HepG2 (cell line): ENCODE measurements around the gene VWA7. TPM values are rescaled to one million over a fixed set of nuclear protein-coding genes. Genes with fewer than 3 reads are reported as not detected.

Experiments used
- polyA plus RNA-seq, 8 experiments: library from polyadenylated mRNA; depleted of rRNA in 3 of 8; stranded (reverse) in 7 of 8; unstranded in 1 of 8; fragments of >200 nt; fragmentation: Illumina TruSeq in 4 of 8; extraction: Trizol in 4 of 8; gene quantifications; 2 replicates each; pipeline versions ENCODE4 v1.2.1 to v1.2.3, GENCODE V29; 2011 to 2016; ENCODE audit warnings: low read depth in 4 of 8, missing spikeins in 1 of 8, mixed read lengths in 1 of 8; ENCODE audit not compliant: insufficient read depth in 1 of 8
- small RNA-seq, 3 experiments: library from RNA; depleted of rRNA; stranded (forward); fragments of <200 nt; gene quantifications; one replicate each; pipeline ENCODE3, GENCODE V24; 2012; ENCODE audit warnings: low read depth in 2 of 3, low replicate concordance in 1 of 3; ENCODE audit not compliant: insufficient read length in 3 of 3, insufficient read depth in 2 of 3
- total RNA-seq, 5 experiments: library from RNA; depleted of rRNA; stranded (reverse); fragments of >200 nt; fragmentation: Illumina TruSeq; extraction: Trizol; gene quantifications; 2 replicates each; pipeline ENCODE4 v1.2.3, GENCODE V29; 2016; ENCODE audit warnings: low read depth in 1 of 5

VWA7 gene
- total and polyA plus RNA-seq, 2 of the 13 experiments (the other 11 are each of a cell fraction or from before 2014, with no cell fraction given): 0.86 to 3.3 TPM

Small RNAs within 50 kb of the gene (small RNA-seq; reads per million reads assigned to genes)
- 0 reads per million in 3 experiments for gene MSH5-SAPCD1
- gene RF00019: 0 reads per million in 3 experiments
- 0 to 0.33 (median 0) reads per million in 3 experiments for gene RNU6-850P
- 0 to 0.10 (median 0) reads per million in 3 experiments for gene SAPCD1

Other genes with a start within 250 kb of the VWA7 start
Only the 30 nearest of the 43 such genes appear.
- gene AIF1, start 162.1 kb downstream of the VWA7 start, total RNA-seq (2016; rRNA removed; fragmentation: Illumina TruSeq; extraction: Trizol): not detected in 2 replicates
- gene AIF1, start 162.1 kb downstream of the VWA7 start, polyA plus RNA-seq (2011; rRNA removed): 1.4 and 1.5 TPM in 2 replicates
- gene PRRC2A, start 156.6 kb downstream of the VWA7 start, total RNA-seq (2016; rRNA removed; fragmentation: Illumina TruSeq; extraction: Trizol): 37.2 and 38.9 TPM in 2 replicates
- 47.4 and 60.5 TPM in 2 replicates for gene PRRC2A, start 156.6 kb downstream of the VWA7 start, polyA plus RNA-seq (2011; rRNA removed)
- gene BAG6, start 124.7 kb downstream of the VWA7 start, total RNA-seq (2016; rRNA removed; fragmentation: Illumina TruSeq; extraction: Trizol): 169 and 190 TPM in 2 replicates
- gene BAG6, start 124.7 kb downstream of the VWA7 start, polyA plus RNA-seq (2011; rRNA removed): 157 and 184 TPM in 2 replicates
- 52.9 and 98.2 TPM in 2 replicates for gene APOM, start 121.4 kb downstream of the VWA7 start, total RNA-seq (2016; rRNA removed; fragmentation: Illumina TruSeq; extraction: Trizol)
- gene APOM, start 121.4 kb downstream of the VWA7 start, polyA plus RNA-seq (2011; rRNA removed): 1,140 and 1,216 TPM in 2 replicates
- 15.5 and 18.1 TPM in 2 replicates for gene C6orf47, start 116.5 kb downstream of the VWA7 start, total RNA-seq (2016; rRNA removed; fragmentation: Illumina TruSeq; extraction: Trizol)
- gene C6orf47, start 116.5 kb downstream of the VWA7 start, polyA plus RNA-seq (2011; rRNA removed): 1.7 and 2.1 TPM in 2 replicates
- gene GPANK1, start 112.3 kb downstream of the VWA7 start, total RNA-seq (2016; rRNA removed; fragmentation: Illumina TruSeq; extraction: Trizol): 22.8 and 25.3 TPM in 2 replicates
- 14.8 and 15.4 TPM in 2 replicates for gene GPANK1, start 112.3 kb downstream of the VWA7 start, polyA plus RNA-seq (2011; rRNA removed)
- 296 and 316 TPM in 2 replicates for gene CSNK2B, start 111.2 kb downstream of the VWA7 start, total RNA-seq (2016; rRNA removed; fragmentation: Illumina TruSeq; extraction: Trizol)
- 111 and 116 TPM in 2 replicates for gene CSNK2B, start 111.2 kb downstream of the VWA7 start, polyA plus RNA-seq (2011; rRNA removed)
- 0.73 and 7.8 TPM in 2 replicates for gene LY6G5B, start 107.4 kb downstream of the VWA7 start, total RNA-seq (2016; rRNA removed; fragmentation: Illumina TruSeq; extraction: Trizol)
- gene LY6G5B, start 107.4 kb downstream of the VWA7 start, polyA plus RNA-seq (2011; rRNA removed): 14.7 and 15.7 TPM in 2 replicates
- 0.33 TPM in 1 of 2 replicates, not detected in the other for gene LY6G5C, start 96.3 kb downstream of the VWA7 start, total RNA-seq (2016; rRNA removed; fragmentation: Illumina TruSeq; extraction: Trizol)
- 0.50 and 0.55 TPM in 2 replicates for gene LY6G5C, start 96.3 kb downstream of the VWA7 start, polyA plus RNA-seq (2011; rRNA removed)
- 16.2 and 43.5 TPM in 2 replicates for gene ABHD16A, start 74.0 kb downstream of the VWA7 start, total RNA-seq (2016; rRNA removed; fragmentation: Illumina TruSeq; extraction: Trizol)
- gene ABHD16A, start 74.0 kb downstream of the VWA7 start, polyA plus RNA-seq (2011; rRNA removed): 45.4 and 49.0 TPM in 2 replicates
- not detected in 2 replicates for gene LY6G6F, start 70.5 kb downstream of the VWA7 start, total RNA-seq (2016; rRNA removed; fragmentation: Illumina TruSeq; extraction: Trizol)
- not detected in 2 replicates for gene LY6G6F, start 70.5 kb downstream of the VWA7 start, polyA plus RNA-seq (2011; rRNA removed)
- gene LY6G6D, start 62.0 kb downstream of the VWA7 start, total RNA-seq (2016; rRNA removed; fragmentation: Illumina TruSeq; extraction: Trizol): not detected in 2 replicates
- not detected in 2 replicates for gene LY6G6D, start 62.0 kb downstream of the VWA7 start, polyA plus RNA-seq (2011; rRNA removed)
- gene LY6G6C, start 55.6 kb downstream of the VWA7 start, total RNA-seq (2016; rRNA removed; fragmentation: Illumina TruSeq; extraction: Trizol): not detected in 2 replicates
- gene LY6G6C, start 55.6 kb downstream of the VWA7 start, polyA plus RNA-seq (2011; rRNA removed): 0.15 and 0.21 TPM in 2 replicates
- not detected in 2 replicates for gene MPIG6B, start 54.0 kb downstream of the VWA7 start, total RNA-seq (2016; rRNA removed; fragmentation: Illumina TruSeq; extraction: Trizol)
- gene MPIG6B, start 54.0 kb downstream of the VWA7 start, polyA plus RNA-seq (2011; rRNA removed): not detected in 2 replicates
- 14.4 and 16.4 TPM in 2 replicates for gene DDAH2, start 48.0 kb downstream of the VWA7 start, total RNA-seq (2016; rRNA removed; fragmentation: Illumina TruSeq; extraction: Trizol)
- 21.1 and 21.9 TPM in 2 replicates for gene DDAH2, start 48.0 kb downstream of the VWA7 start, polyA plus RNA-seq (2011; rRNA removed)
- gene CLIC1, start 40.8 kb downstream of the VWA7 start, total RNA-seq (2016; rRNA removed; fragmentation: Illumina TruSeq; extraction: Trizol): 445 and 602 TPM in 2 replicates
- gene CLIC1, start 40.8 kb downstream of the VWA7 start, polyA plus RNA-seq (2011; rRNA removed): 891 and 997 TPM in 2 replicates
- gene MSH5, start 37.3 kb downstream of the VWA7 start, total RNA-seq (2016; rRNA removed; fragmentation: Illumina TruSeq; extraction: Trizol): 2.5 and 10.2 TPM in 2 replicates
- gene MSH5, start 37.3 kb downstream of the VWA7 start, polyA plus RNA-seq (2011; rRNA removed): 28.3 and 38.7 TPM in 2 replicates
- 0.56 and 2.5 TPM in 2 replicates for gene SAPCD1, start 14.7 kb downstream of the VWA7 start, total RNA-seq (2016; rRNA removed; fragmentation: Illumina TruSeq; extraction: Trizol)
- gene SAPCD1, start 14.7 kb downstream of the VWA7 start, polyA plus RNA-seq (2011; rRNA removed): 3.9 and 5.3 TPM in 2 replicates
- 56.1 and 59.2 TPM in 2 replicates for gene VARS1, start 18.4 kb upstream of the VWA7 start, total RNA-seq (2016; rRNA removed; fragmentation: Illumina TruSeq; extraction: Trizol)
- 14.7 and 19.9 TPM in 2 replicates for gene VARS1, start 18.4 kb upstream of the VWA7 start, polyA plus RNA-seq (2011; rRNA removed)
- 90.5 and 93.7 TPM in 2 replicates for gene LSM2, start 29.6 kb upstream of the VWA7 start, total RNA-seq (2016; rRNA removed; fragmentation: Illumina TruSeq; extraction: Trizol)
- 64.7 and 69.4 TPM in 2 replicates for gene LSM2, start 29.6 kb upstream of the VWA7 start, polyA plus RNA-seq (2011; rRNA removed)
- gene HSPA1L, start 38.0 kb upstream of the VWA7 start, total RNA-seq (2016; rRNA removed; fragmentation: Illumina TruSeq; extraction: Trizol): 0.55 and 0.94 TPM in 2 replicates
- 0.78 and 1.0 TPM in 2 replicates for gene HSPA1L, start 38.0 kb upstream of the VWA7 start, polyA plus RNA-seq (2011; rRNA removed)
- gene HSPA1A, start 38.2 kb upstream of the VWA7 start, total RNA-seq (2016; rRNA removed; fragmentation: Illumina TruSeq; extraction: Trizol): 83.5 and 85.0 TPM in 2 replicates
- 44.5 and 80.9 TPM in 2 replicates for gene HSPA1A, start 38.2 kb upstream of the VWA7 start, polyA plus RNA-seq (2011; rRNA removed)
- gene HSPA1B, start 50.4 kb upstream of the VWA7 start, total RNA-seq (2016; rRNA removed; fragmentation: Illumina TruSeq; extraction: Trizol): 186 and 189 TPM in 2 replicates
- 26.0 and 57.2 TPM in 2 replicates for gene HSPA1B, start 50.4 kb upstream of the VWA7 start, polyA plus RNA-seq (2011; rRNA removed)
- 139 and 297 TPM in 2 replicates for gene NEU1, start 85.5 kb upstream of the VWA7 start, total RNA-seq (2016; rRNA removed; fragmentation: Illumina TruSeq; extraction: Trizol)
- gene NEU1, start 85.5 kb upstream of the VWA7 start, polyA plus RNA-seq (2011; rRNA removed): 202 and 215 TPM in 2 replicates
- gene SLC44A4, start 101.7 kb upstream of the VWA7 start, total RNA-seq (2016; rRNA removed; fragmentation: Illumina TruSeq; extraction: Trizol): 5.6 and 5.9 TPM in 2 replicates
- 3.5 and 3.6 TPM in 2 replicates for gene SLC44A4, start 101.7 kb upstream of the VWA7 start, polyA plus RNA-seq (2011; rRNA removed)
- gene EHMT2, start 120.4 kb upstream of the VWA7 start, total RNA-seq (2016; rRNA removed; fragmentation: Illumina TruSeq; extraction: Trizol): 43.5 and 69.2 TPM in 2 replicates
- gene EHMT2, start 120.4 kb upstream of the VWA7 start, polyA plus RNA-seq (2011; rRNA removed): 51.2 and 55.2 TPM in 2 replicates
- 6.0 and 6.8 TPM in 2 replicates for gene ZBTB12, start 124.8 kb upstream of the VWA7 start, total RNA-seq (2016; rRNA removed; fragmentation: Illumina TruSeq; extraction: Trizol)
- gene ZBTB12, start 124.8 kb upstream of the VWA7 start, polyA plus RNA-seq (2011; rRNA removed): 4.8 and 7.3 TPM in 2 replicates
- 70.9 and 165 TPM in 2 replicates for gene C2, start 150.4 kb upstream of the VWA7 start, total RNA-seq (2016; rRNA removed; fragmentation: Illumina TruSeq; extraction: Trizol)
- 307 and 450 TPM in 2 replicates for gene C2, start 150.4 kb upstream of the VWA7 start, polyA plus RNA-seq (2011; rRNA removed)
- gene CFB, start 168.8 kb upstream of the VWA7 start, total RNA-seq (2016; rRNA removed; fragmentation: Illumina TruSeq; extraction: Trizol): 71.1 and 171 TPM in 2 replicates
- gene CFB, start 168.8 kb upstream of the VWA7 start, polyA plus RNA-seq (2011; rRNA removed): 513 and 772 TPM in 2 replicates
- 69.8 and 80.4 TPM in 2 replicates for gene NELFE, start 181.6 kb upstream of the VWA7 start, total RNA-seq (2016; rRNA removed; fragmentation: Illumina TruSeq; extraction: Trizol)
- gene NELFE, start 181.6 kb upstream of the VWA7 start, polyA plus RNA-seq (2011; rRNA removed): 51.3 and 57.3 TPM in 2 replicates